ENCODE results near the gene TRPC1.
A peak's percentile ranks its signal among the peaks of the same experiment; 100 is the strongest.
"Not testable (repeated sequence)": the region's sequence is repeated elsewhere in the genome, so short reads cannot be mapped to it uniquely, and the experiment has no call there.

The TRPC1 gene

DNA sequence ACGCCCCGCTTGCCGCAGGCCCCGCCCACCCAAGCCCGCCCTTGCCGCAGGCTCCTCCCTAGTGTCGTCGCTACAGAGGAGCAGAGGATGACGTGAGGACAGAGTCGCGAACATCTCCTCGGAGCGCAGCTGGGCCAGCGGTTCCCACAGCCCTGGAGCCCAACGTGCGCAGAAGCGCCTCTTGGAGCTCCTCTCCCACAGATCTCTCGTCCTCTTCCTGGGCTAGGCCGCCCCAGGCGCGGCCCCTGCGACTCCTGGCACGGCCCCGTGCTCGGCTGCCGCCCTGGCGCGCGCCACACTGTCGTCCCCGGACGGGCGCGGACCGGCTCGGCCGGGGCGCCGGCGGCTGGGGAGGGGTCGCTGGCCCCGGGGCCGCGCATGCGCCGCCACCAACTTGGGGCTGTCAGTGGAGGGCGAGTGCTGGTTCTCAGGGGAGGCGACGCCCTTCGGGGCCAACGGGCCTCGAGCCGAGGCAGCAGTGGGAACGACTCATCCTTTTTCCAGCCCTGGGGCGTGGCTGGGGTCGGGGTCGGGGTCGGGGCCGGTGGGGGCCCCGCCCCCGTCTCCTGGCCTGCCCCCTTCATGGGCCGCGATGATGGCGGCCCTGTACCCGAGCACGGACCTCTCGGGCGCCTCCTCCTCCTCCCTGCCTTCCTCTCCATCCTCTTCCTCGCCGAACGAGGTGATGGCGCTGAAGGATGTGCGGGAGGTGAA is at the start of gene TRPC1:
Gene TRPC1 (plus strand): TSS at position 67 of the 714 bp plus-strand sequence. CDS start 526 bp downstream, at position 593.
- peak; percentile 71 for DNase-seq

- no peak for DNase-seq
Observed at GRCh38 chr3:142676151-142676550, 47.7 kb upstream of the TRPC1 start.

GRCh38 chr3:142680710-142681109 is 43.1 kb upstream of the TRPC1 start:
- no peak for DNase-seq

GRCh38 chr3:142690613-142691012 is 33.2 kb upstream of the TRPC1 start:
- DNase-seq, result no peak

DNA sequence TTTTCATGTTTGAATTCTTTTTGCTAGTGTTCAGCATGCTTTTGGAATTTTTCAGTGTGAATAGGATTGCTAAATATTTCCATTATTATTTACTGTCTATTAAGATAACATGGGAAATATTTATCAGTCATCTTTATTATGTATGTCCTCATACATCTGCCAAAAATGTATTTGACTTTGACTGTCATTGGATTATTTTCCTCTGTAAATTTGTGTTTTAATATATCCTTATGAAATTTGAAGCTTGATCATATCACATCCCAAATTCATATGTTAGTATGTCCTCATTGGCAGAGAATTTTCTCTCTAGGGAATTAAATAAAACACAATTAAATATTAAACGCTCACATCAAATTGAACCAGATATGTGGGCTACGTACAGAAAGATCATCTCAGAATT is 32.3 kb upstream of the TRPC1 start:
- no peak for DNase-seq

- no peak for DNase-seq
Observed at GRCh38 chr3:142693136-142693853, 30.5 kb upstream of the TRPC1 start.

DNA sequence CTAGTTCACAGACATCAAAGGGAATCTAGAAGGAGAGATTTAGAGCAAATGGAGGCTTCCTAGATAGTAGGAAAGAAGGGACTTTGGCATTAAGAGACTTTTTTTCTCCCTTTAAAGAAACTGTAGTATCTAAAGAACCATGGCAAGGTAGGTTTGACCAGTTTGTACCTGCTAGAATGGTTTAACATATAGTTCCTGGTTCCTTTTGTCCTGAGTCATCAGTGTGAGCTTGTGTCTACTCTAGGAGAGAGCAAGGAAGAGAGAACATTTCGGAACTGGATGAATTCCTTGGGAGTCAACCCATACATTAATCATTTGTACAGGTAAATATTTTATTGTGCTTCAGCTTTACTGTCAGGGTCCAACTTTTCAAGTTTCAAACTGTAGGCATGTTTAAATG is 29.6 kb upstream of the TRPC1 start:
- no peak for DNase-seq

DNA sequence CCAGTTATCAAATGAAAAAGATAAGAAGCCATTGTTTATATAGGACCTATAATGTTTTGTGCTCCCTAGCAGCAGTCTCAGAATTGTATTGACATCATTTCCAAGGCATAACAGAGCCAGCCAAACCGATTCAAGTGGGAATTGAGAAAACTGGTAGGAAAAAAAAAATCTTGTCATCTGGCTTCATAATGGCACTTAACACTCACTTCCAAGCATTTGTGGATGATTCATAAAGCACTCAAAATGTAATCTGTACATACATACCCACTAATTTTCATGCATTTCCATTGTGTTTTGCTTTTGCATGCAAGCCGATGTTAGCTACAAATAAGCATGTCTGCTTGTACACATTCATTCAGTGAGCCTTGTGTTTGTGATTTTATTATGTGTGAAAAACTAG is 18.6 kb upstream of the TRPC1 start:
- no peak for DNase-seq

DNA sequence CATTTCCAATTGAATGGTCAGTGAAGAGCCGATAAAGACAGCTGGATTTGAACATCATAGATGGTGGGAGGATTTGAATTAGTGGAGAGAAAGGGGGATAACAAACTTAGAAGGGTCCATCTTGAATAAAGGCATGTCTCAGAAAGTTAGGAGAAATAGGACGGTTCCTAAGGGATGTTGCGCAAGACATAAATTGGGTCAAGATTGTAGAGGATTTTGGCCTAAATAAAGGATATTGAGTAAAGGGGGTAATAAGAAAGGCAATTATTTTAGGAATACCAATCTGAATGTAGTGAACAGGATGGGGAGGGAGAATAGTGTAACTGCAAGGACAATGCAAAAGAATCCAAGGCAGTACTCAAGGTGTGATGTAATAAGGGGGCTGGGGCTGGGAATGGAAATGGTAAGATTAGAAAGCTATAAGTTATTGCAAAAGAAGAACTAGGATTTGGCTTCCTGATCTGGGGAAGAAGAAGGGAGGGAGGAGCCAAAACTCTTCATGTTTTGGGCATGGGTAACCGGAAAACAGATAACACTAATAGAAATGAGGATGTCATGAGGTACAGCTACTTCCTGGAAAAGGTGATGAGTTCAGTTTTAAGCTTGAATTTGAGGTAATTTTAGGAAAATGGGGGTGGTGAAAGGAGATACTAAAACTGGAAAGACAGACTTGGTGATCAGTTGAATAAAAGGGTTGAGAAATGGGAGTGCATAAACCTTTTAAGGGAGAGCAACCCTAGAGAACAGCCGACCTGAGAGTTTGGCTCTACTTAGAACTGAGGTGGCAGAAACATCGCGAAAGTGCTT is 17.3 kb upstream of the TRPC1 start:
- no peak for DNase-seq

DNA sequence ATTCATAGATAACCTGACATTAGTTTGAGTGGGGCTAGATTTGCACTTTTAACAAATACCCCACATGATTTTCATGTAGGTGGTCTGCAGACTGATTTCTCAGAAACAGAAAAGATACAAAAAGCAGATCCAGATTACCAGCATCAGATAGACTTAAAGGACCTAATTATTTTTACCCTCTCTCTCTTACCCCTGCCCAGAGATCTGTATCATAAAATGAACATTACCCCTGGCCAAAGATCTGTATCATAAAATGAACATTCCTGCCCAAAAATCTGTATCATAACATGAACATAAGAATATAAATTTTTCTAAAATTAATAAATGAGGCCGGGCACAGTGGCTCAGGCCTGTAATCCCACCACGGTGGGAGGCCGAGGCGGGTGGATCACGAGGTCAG is 14.6 kb upstream of the TRPC1 start:
- no peak for DNase-seq

- DNase-seq, result not testable (repeated sequence)
Observed at GRCh38 chr3:142714882-142715281, 9.0 kb upstream of the TRPC1 start.

DNA sequence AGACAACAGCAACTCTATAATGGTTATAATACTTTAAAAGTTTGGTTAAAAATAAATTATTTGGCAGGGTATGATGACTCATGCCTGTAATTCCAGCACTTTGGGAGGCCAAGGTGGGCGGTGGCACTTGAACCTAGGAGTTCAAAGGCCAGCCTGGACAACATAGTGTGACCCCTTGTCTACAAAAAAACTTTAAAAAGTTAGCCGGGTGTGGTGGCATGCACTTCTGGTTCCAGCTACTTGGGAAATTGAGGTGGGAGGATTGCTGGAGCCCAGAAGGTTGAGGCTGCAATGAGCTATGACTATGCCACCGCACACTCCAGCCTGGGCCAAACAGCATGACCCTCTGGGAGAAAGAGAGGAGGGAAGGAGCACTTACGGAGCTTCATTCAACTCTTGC is 7.7 kb upstream of the TRPC1 start:
- no peak for DNase-seq

GRCh38 chr3:142723665-142723967 is 218 bp upstream of the TRPC1 start:
- DNase-seq, result no peak

DNA sequence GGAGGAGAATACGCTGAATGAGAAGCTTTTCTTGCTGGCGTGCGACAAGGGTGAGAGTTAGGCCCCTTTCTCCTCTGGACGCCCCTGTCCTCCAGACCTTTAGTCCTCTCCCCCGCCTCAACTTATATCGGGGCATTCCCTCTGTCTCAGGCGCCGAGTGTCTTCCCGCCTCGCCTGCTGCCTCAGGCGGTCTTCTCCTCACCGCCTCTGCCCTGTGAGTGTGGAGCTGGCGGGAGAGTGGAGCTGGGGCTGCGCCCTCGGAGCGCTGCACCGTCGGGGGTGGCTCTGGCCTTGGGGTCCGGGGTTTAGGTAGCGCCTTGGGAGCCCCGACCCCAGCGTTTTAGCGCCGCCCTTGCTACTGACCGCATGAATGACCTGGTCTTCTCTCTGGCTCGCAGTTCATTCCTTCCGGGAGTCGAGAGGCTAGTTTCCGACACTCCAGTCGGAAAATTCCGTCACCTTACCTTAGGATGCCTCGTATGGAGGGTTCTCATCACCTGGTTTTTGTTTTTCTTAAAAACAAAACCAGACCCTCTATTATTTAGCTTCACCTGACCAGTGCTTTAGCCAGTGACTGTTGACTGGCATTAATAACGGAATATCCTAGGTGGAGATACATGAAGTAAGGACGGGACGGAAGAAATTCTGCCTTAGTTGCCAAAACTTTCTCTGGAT is 985 bp downstream of the TRPC1 start:
- no peak for DNase-seq

DNA sequence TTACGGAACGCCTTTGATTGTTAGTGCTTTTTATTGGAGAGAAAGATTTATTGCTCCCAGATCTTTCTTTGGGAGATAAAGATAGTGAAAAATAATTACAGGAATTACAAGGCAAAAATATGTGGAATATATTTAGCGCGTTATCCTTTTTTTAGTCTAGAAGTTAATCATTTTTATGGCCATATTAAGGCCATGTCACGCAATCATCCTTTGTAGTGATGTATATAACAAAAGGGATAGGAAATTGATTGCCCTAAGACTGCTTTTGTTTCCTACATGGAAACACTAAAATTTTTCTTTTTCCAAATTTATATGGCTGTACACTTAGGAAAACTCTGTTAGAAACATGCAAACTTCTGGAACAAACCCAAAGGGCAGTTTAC is 1.5 kb downstream of the TRPC1 start:
- no peak for DNase-seq

GRCh38 chr3:142726017-142726416 is 2.2 kb downstream of the TRPC1 start:
- DNase-seq, result no peak

DNA sequence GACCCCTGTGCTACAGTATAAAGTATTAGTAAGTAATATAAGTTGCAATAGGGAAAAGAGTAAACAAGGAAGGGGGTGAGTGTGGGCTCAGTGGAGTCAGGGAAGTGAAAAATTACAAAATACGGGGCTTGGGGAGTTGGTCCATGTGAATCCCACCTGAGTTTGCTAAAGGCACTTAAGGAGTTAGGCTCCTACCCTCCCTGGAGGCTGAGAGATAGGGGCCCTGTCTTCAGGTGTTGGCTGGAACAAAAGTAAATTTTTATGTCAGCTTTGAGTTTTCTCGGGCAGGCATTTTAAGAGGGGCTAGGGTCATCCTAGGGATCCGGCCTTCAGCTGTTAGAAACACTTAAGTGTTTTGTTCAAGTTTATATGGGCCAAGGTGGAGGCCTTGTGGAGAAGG is 8.2 kb downstream of the TRPC1 start:
- DNase-seq, result no peak

DNA sequence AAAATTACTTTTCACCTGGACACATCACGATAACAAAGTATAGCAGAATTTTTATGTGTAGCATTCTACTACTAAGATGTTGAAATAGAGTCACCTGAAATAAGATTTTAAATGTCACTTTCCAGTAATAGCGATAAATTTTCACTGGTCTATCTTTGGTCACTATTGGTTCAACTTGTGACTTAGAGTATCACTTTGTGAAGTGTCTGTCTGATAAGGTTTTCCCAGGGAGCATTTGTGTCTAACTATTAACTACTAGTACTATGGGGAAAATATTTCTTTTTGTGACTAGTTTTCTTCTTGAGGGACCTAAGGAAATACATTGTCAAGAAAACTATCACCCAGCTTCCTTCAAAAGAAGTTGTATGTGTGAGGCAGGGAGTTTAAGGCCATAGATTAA is 11.0 kb downstream of the TRPC1 start:
- DNase-seq, result no peak

- DNase-seq, result no peak
Observed at GRCh38 chr3:142735462-142735861, 11.6 kb downstream of the TRPC1 start.

DNA sequence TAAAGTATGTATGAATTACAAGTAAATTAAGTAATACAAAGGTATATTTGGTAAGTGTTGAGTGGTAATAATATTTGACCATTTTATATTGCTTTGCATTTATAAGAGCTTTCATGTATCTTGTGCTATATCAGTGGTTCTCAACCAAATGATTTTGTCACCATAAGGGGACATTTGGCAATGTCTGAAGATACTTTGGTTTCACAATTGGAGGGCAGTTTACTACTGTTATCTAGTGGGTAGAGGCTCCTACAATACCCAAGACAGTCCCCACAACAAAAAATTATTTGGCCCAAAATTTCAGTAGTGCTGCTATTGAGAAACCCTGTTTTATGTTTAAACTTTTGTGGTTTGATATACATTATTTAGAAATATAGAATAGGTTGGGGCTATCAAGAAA is 14.6 kb downstream of the TRPC1 start:
- no peak for DNase-seq

DNA sequence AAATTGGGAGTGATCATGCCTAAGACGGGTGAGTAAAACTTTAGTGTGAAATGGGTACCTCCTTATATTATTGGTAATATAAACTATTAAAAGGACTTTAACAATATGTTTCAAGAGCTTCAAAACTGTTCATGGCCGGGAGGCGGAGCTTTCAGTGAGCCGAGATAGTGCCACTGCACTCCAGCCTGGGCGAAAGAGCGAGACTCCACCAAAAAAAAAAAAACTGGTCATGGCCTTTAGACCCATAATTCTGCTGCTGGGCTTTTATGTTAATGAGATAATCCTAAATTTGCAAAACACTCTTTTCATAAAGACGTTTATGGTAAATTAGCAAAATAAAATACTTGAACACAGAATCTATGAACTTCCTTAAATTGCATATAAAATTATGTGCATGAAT is 22.8 kb downstream of the TRPC1 start:
- no peak for DNase-seq

- DNase-seq, result not testable (repeated sequence)
Observed at GRCh38 chr3:142750531-142750930, 26.7 kb downstream of the TRPC1 start.

GRCh38 chr3:142752605-142753004 is 28.8 kb downstream of the TRPC1 start:
- DNase-seq, result not testable (repeated sequence)
